K562 (cell line): Measurements from ENCODE around the gene COL15A1. TPM values are rescaled to one million over a fixed set of nuclear protein-coding genes. Genes with fewer than 3 reads are reported as not detected.

Experiments
- ATAC-seq: fragments of 200-7000 bp; cut with Tn5 transposase; 3 replicates; pipeline ENCODE4 v1.9.1; 2020; ENCODE audit warnings: moderate library complexity
- BruUV-seq: library from RNA; stranded (reverse); fragments of 400-500 nt; replicated peaks from 2 replicates; lab custom pipeline; 2021; lab: Mats Ljungman, UMichigan
- CTCF ChIA-PET: fragments of 300-600 bp; formaldehyde crosslinking; extraction: SDS; loops from one replicate; lab custom pipeline; 2021; ENCODE audit warnings: low intra/inter-chr PET ratio; lab: Yijun Ruan, JAX
- POLR2A ChIA-PET: fragments of 300-600, 350-650 bp; sonication (Branson Sonifier 250); formaldehyde crosslinking; extraction: SDS; loops from one replicate; lab custom pipeline; 2021; ENCODE audit warnings: antibody characterized with exemption, inconsistent platforms; lab: Yijun Ruan, JAX
- DNase-seq, 4 experiments: peaks; one replicate each; pipeline versions ENCODE4 v3.0.0 to v3.0.0-alpha.2; 2011 to 2018; ENCODE audit warnings: low spot score in 3 of 4, mixed read lengths in 3 of 4; ENCODE audit errors: extremely low read depth in 1 of 4
- FAIRE-seq: peaks from 2 replicates; lab custom pipeline; 2011; peaks lifted over from hg19 to GRCh38; lab: Jason Lieb, UNC
- H2AFZ ChIP-seq: 2 replicates; pipeline ENCODE4 v1.6.0; 2011; ENCODE audit warnings: low read depth, low read length, control low read depth, inconsistent platforms
- H3K27ac ChIP-seq: fragments of 200-600 bp; 3 replicates; pipeline ENCODE4 v1.8.0; 2011; ENCODE audit warnings: low read depth, mild to moderate bottlenecking, control low read depth, inconsistent platforms, low read length, moderate library complexity, mixed read lengths; ENCODE audit errors: extremely low read depth
- H3K27me3 ChIP-seq, 2 experiments: fragments of 300-600 bp in 1 of 2; 2 replicates in 1 of 2; 3 replicates in 1 of 2; pipeline versions ENCODE4 v1.6.0 to v1.8.0; 2011; ENCODE audit warnings: inconsistent platforms in 2 of 2, low read length in 2 of 2, mild to moderate bottlenecking in 1 of 2, mixed read lengths in 1 of 2, moderate library complexity in 1 of 2; ENCODE audit not compliant: control insufficient read depth in 2 of 2, insufficient read depth in 2 of 2
- H3K36me3 ChIP-seq: fragments of 300-600 bp; 3 replicates; pipeline ENCODE4 v1.8.0; 2011; ENCODE audit warnings: mild to moderate bottlenecking, low read length, inconsistent platforms; ENCODE audit not compliant: control insufficient read depth, insufficient read depth
- H3K4me1 ChIP-seq, 2 experiments: fragments of 200-600 bp in 1 of 2; replicated peaks in 1 of 2; 2 replicates in 1 of 2; 3 replicates in 1 of 2; pipeline versions ENCODE4 v1.5.1 to v1.8.0; 2011; ENCODE audit warnings: inconsistent platforms in 2 of 2, low read length in 2 of 2, mild to moderate bottlenecking in 1 of 2, mixed read lengths in 1 of 2, moderate library complexity in 1 of 2; ENCODE audit not compliant: control insufficient read depth in 2 of 2, insufficient read depth in 2 of 2
- H3K4me2 ChIP-seq: 2 replicates; pipeline ENCODE4 v1.6.1; 2011; ENCODE audit warnings: low read length, control low read depth, inconsistent platforms, mixed read lengths; ENCODE audit not compliant: insufficient read depth
- H3K4me3 ChIP-seq: fragments of 200-600 bp; sonication (generic), shearing (Covaris generic); 2 replicates; pipeline ENCODE4 v1.5.1; 2016; ENCODE audit warnings: control low read depth, inconsistent platforms
- H3K79me2 ChIP-seq: fragments of 200-600 bp; 3 replicates; pipeline ENCODE4 v1.8.0; 2011; ENCODE audit warnings: low read length, inconsistent platforms; ENCODE audit not compliant: control insufficient read depth, insufficient read depth
- H3K9ac ChIP-seq, 2 experiments: 2 replicates each; pipeline versions ENCODE4 v1.6.0 to v1.6.1; 2011; ENCODE audit warnings: low read depth in 2 of 2, low read length in 2 of 2, control low read depth in 1 of 2, inconsistent platforms in 1 of 2, mild to moderate bottlenecking in 1 of 2, mixed read lengths in 1 of 2; ENCODE audit not compliant: insufficient read depth in 1 of 2
- H3K9me1 ChIP-seq: one replicate; pipeline ENCODE4 v1.6.0; 2011; ENCODE audit warnings: inconsistent platforms, mild to moderate bottlenecking, low read length, moderate library complexity; ENCODE audit not compliant: control insufficient read depth, insufficient read depth
- H3K9me3 ChIP-seq: replicated peaks from 2 replicates; pipeline ENCODE4 v1.5.1; 2011; ENCODE audit warnings: low read depth, low read length, inconsistent platforms; ENCODE audit not compliant: control insufficient read depth, insufficient read depth
- H4K20me1 ChIP-seq: replicated peaks from 2 replicates; pipeline ENCODE4 v1.6.1; 2011; ENCODE audit warnings: low read length, inconsistent platforms, mixed read lengths; ENCODE audit not compliant: control insufficient read depth, insufficient read depth
- ATF7 ChIP-seq: fragments of 450-650 bp; IDR thresholded peaks from 2 replicates; pipeline ENCODE4 v1.7.1; 2014; ENCODE audit warnings: mild to moderate bottlenecking, moderate library complexity
- BDP1 ChIP-seq: IDR thresholded peaks from 3 replicates; pipeline ENCODE4 v1.6.1; 2011; ENCODE audit not compliant: insufficient read length, insufficient read depth
- GTF2F1 ChIP-seq: IDR thresholded peaks from 2 replicates; pipeline ENCODE4 v1.6.1; 2011; ENCODE audit warnings: low read depth, low read length, improper control_type of control experiment
- MGA ChIP-seq: fragments of 450-650 bp; IDR thresholded peaks from 2 replicates; pipeline ENCODE4 v1.6.1; 2016; ENCODE audit warnings: mild to moderate bottlenecking, moderate library complexity
- ZNF740 ChIP-seq, 3 experiments: fragments of 200-800 bp in 1 of 3; sonication (Bioruptor generic) in 1 of 3; sonication (generic) in 1 of 3; formaldehyde crosslinking in 1 of 3; IDR thresholded peaks; 2 replicates each; pipeline versions ENCODE4 v1.6.1 to v1.8.0; 2016 to 2022; ENCODE audit warnings: mild to moderate bottlenecking in 2 of 3, missing compliant biosample characterization in 2 of 3, missing genetic modification characterization in 2 of 3, missing genetic modification reagents in 1 of 3
- WGBS: fragments of 100-300 bp; shearing (Covaris generic); methylation state at CpG from one replicate; pipeline ENCODE4 v1.1.6; 2016; ENCODE audit warnings: low coverage, mixed read lengths; ENCODE audit not compliant: insufficient coverage; ENCODE audit errors: missing lambda C conversion rate; 5-methylcytosine and 5-hydroxymethylcytosine counted together
- in situ Hi-C: fragments of 300-500 bp; cut with MboI; formaldehyde crosslinking; loops from 4 replicates; pipeline ENCODE4 v1.15.0; 2018; ENCODE audit warnings: inconsistent platforms, mixed read lengths
- intact Hi-C: fragments of 100-400 bp; cut with micrococcal nuclease; formaldehyde crosslinking; loops from 2 replicates; pipeline ENCODE4 v1.14.2; 2022
- polyA plus RNA-seq, 8 experiments: library from polyadenylated mRNA; depleted of rRNA in 4 of 8; stranded (reverse) in 5 of 8; unstranded in 3 of 8; fragments of >200 nt; fragmentation: Nextera tagmentation in 2 of 8; fragmentation: Illumina TruSeq in 1 of 8; extraction: Ambion mirVana in 2 of 8; extraction: Trizol in 1 of 8; gene quantifications; 2 replicates each; pipeline versions ENCODE4 v1.2.1 to v1.2.3, GENCODE V29; 2011 to 2014; ENCODE audit warnings: inconsistent platforms in 1 of 8, missing spikeins in 1 of 8
- total RNA-seq, 7 experiments: library from RNA; depleted of rRNA in 6 of 7; stranded (reverse); fragments of >200 nt in 6 of 7; fragmentation: Illumina TruSeq in 2 of 7; extraction: Trizol in 2 of 7; gene quantifications; 2 replicates each; pipeline versions ENCODE4 v1.2.1 to v1.2.3, GENCODE V29; 2011 to 2021; ENCODE audit warnings: low replicate concordance in 1 of 7

COL15A1 gene
- total and polyA plus RNA-seq, 9 of the 15 experiments (the other 6 are each of a cell fraction or from before 2014, with no cell fraction given), result 0.46 to 5.1 (median 2.6) TPM

- Histone ChIP-seq H3K9me1 (no peaks in the 10 kb centered on the region), H3K27ac (0 out of 3 replicates have a peak overlapping the region, but pooled peaks have one; percentile 1), H2AFZ (peak overlapping the region; percentile 60; the same call in 1 of the 2 replicates), H3K4me1 (peaks cover 22 to 27% of the 10 kb centered on the region in 2 experiments; a peak in 4 of 5 replicates), H3K4me2 (peak overlapping the region; percentile 21), H4K20me1 (no peaks in the 10 kb centered on the region), H3K79me2 (no peaks in the 10 kb centered on the region), H3K27me3 (no peaks in the 10 kb centered on the region), H3K4me3 (no peak overlapping the region), H3K9me3 (no peaks in the 10 kb centered on the region), H3K9ac (peak overlapping the region in 1 of 2 experiments; percentile 66; a peak in 1 of 4 replicates), H3K36me3 (no peaks in the 10 kb centered on the region)
- intact Hi-C loops (no loop called here), in situ Hi-C loops (no loop called here)
- FAIRE-seq (peak; percentile 82), ATAC-seq (peak; percentile 57), DNase-seq (peak; percentile 61 to 65 (median 63))
- WGBS, result 52% methylated on average over 20 of the region's 20 CpGs
- CTCF ChIA-PET, result interaction anchor here (1.2 kb wide), 1 partner anchor 110 kb away, joined by 3 read pairs; no protein-coding TSS in a partner anchor
- no TSS peak for BruUV-seq
- POLR2A ChIA-PET, result interaction anchor here (0.5 to 2.6 kb wide), 2 partner anchors 10 to 1147 kb away, joined by 3 to 6 read pairs; no protein-coding TSS in a partner anchor
- TF ChIP-seq GTF2F1 (no peak), ATF7 (peak; percentile 87; the same call in 1 of the 2 replicates), MGA (0 out of 2 replicates have a peak, but pooled peaks have one; percentile 41), ZNF740 (CRISPR knock-in tag; IDR thresholded peaks at IDR 0.05) (peak; percentile 49; the same call in 1 of the 2 replicates), ZNF740 (tag; IDR thresholded peaks at IDR 0.05) (no peak), BDP1 (no peak)
These were observed 27.6 kb downstream of the COL15A1 start for GRCh38 chr9:98971168-98971914.
